Ishikawa (cell line): ENCODE results near the gene ZNHIT1.

Source experiments
- CREB1 ChIP-seq: IDR thresholded peaks from 2 replicates; pipeline ENCODE4 v1.6.1; 2012; ENCODE audit warnings: low read depth
- EP300 ChIP-seq: IDR thresholded peaks from 2 replicates; pipeline ENCODE4 v1.6.1; 2012; ENCODE audit warnings: borderline replicate concordance
- REST ChIP-seq: IDR thresholded peaks from 2 replicates; pipeline ENCODE4 v1.6.1; 2012; ENCODE audit warnings: low read depth, mild to moderate bottlenecking

DNA sequence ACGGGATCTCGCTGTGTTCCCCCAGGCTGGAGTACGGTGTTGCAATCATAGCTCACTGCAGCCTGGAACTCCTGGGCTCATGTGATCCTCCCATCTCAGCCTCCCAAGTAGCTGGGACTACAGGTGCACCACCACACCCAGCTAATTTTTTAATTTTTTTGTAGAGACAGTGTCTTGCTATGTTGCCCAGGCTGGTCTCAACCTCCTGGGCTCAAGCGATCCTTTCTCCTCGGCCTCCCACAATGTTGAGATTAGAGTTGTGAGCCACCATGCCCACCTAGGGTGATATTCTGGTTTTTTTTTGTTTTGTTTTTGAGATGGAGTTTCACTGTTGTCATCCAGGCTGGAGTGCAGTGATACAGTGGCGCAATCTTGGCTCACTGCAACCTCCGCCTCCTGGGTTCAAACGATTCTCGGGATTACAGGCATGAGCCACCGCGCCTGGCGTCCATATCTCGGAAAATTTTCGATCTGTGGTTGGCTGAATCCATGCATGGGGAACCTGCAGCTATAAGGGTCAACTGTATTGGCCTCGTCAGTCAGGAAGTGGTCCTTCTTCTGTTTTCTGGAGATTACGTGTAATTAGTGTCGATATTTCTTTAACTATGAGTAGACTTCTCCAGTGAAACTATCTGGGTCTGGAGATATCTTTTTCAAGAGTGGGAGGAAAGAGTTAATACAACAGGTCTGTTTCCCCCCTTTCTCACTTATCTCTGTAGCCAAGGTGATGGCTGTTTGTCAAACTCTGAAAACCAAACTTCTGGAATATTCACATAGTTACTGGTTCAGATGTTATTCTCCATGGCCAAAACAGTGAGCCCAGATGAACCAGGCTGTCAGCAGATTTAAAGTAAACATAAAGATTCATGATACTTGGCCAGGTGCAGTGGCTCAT is 47.9 kb downstream of the ZNHIT1 start:
- no peak for TF ChIP-seq CREB1
- TF ChIP-seq EP300, result no peak
- TF ChIP-seq REST, result no peak
